B cell (primary cell): ENCODE data around the gene STPG1. TPM values are rescaled to one million over a fixed set of nuclear protein-coding genes. Genes with fewer than 3 reads are reported as not detected.

Source experiments
- ATAC-seq: fragments of 200-7000 bp; cut with Tn5 transposase; one replicate; pipeline ENCODE4 v1.10.0; 2021; ENCODE audit warnings: low read depth, mild to moderate bottlenecking, moderate number of reproducible peaks, moderate library complexity
- CTCF ChIA-PET: fragments of 350-600 bp; sonication (Branson Sonifier 250); formaldehyde crosslinking; loops from one replicate; lab custom pipeline; 2021; ENCODE audit warnings: antibody characterized with exemption, inconsistent platforms; lab: Charles Lee
- POLR2A ChIA-PET: fragments of 350-600 bp; sonication (Branson Sonifier 250); formaldehyde crosslinking; loops from one replicate; lab custom pipeline; 2021; ENCODE audit warnings: antibody characterized with exemption; lab: Charles Lee
- DNase-seq: peaks from one replicate; pipeline ENCODE4 v3.0.0; 2013
- H2AFZ ChIP-seq: 2 replicates; pipeline ENCODE4 v1.6.1; 2012; ENCODE audit warnings: mild to moderate bottlenecking, low read depth, low read length; ENCODE audit not compliant: insufficient read depth, poor library complexity, severe bottlenecking
- H3K27ac ChIP-seq, 2 donors: 1 replicate in 1 of 2; 2 replicates in 1 of 2; pipeline ENCODE4 v1.5.1; 2012 to 2013; ENCODE audit warnings: low read length in 2 of 2, mild to moderate bottlenecking in 2 of 2, moderate library complexity in 1 of 2
- H3K27me3 ChIP-seq, 4 experiments: fragments of 200-600 bp in 1 of 4; sonication (generic) in 1 of 4; replicated peaks in 1 of 4; 1 replicate in 2 of 4; 2 replicates in 2 of 4; pipeline versions ENCODE4 v1.6.1 to v1.7.0; 2013 to 2016; ENCODE audit warnings: low read length in 3 of 4, mild to moderate bottlenecking in 2 of 4, mixed read lengths in 1 of 4, moderate library complexity in 1 of 4; ENCODE audit not compliant: insufficient read depth in 4 of 4, control insufficient read depth in 3 of 4; ENCODE audit errors: control extremely low read depth in 1 of 4
- H3K36me3 ChIP-seq, 2 experiments: replicated peaks in 1 of 2; 1 replicate in 1 of 2; 2 replicates in 1 of 2; pipeline versions ENCODE4 v1.6.1 to v1.7.1; 2013; ENCODE audit warnings: low read length in 1 of 2; ENCODE audit not compliant: insufficient read depth in 2 of 2, control insufficient read depth in 1 of 2; ENCODE audit errors: control extremely low read depth in 1 of 2, extremely low read depth in 1 of 2
- H3K4me1 ChIP-seq, 2 donors: fragments of 200-600 bp in 1 of 2; sonication (generic) in 1 of 2; 1 replicate in 1 of 2; 2 replicates in 1 of 2; pipeline versions ENCODE4 v1.5.1 to v1.6.1; 2013 to 2017; ENCODE audit warnings: low read length in 2 of 2; ENCODE audit not compliant: control insufficient read depth in 2 of 2, insufficient read depth in 2 of 2
- H3K4me2 ChIP-seq: replicated peaks from 2 replicates; pipeline ENCODE3; 2012; ENCODE audit warnings: mild to moderate bottlenecking, low read depth, low read length; ENCODE audit not compliant: poor library complexity, severe bottlenecking
- H3K4me3 ChIP-seq, 5 experiments: fragments of 200-600 bp in 1 of 5; sonication (generic) in 1 of 5; 1 replicate in 3 of 5; 2 replicates in 2 of 5; pipeline versions ENCODE4 v1.5.1 to v1.7.0; 2011 to 2016; ENCODE audit warnings: low read length in 4 of 5, mild to moderate bottlenecking in 4 of 5, low read depth in 2 of 5, control low read depth in 1 of 5, moderate library complexity in 1 of 5; ENCODE audit not compliant: insufficient read depth in 1 of 5; ENCODE audit errors: control extremely low read depth in 1 of 5, extremely low read depth in 1 of 5
- H3K79me2 ChIP-seq: fragments of 200-600 bp; sonication (generic); one replicate; pipeline ENCODE4 v1.6.0; 2016; ENCODE audit warnings: low read length; ENCODE audit not compliant: control insufficient read depth, insufficient read depth
- H3K9ac ChIP-seq: fragments of 200-600 bp; sonication (generic); 2 replicates; pipeline ENCODE4 v1.6.1; 2017; ENCODE audit warnings: mild to moderate bottlenecking, low read length, moderate library complexity
- H3K9me3 ChIP-seq, 3 donors: one replicate each; pipeline versions ENCODE4 v1.6.1 to v1.7.1; 2013; ENCODE audit warnings: low read length in 2 of 3; ENCODE audit not compliant: control insufficient read depth in 2 of 3, insufficient read depth in 1 of 3; ENCODE audit errors: control extremely low read depth in 1 of 3
- H4K20me1 ChIP-seq: 2 replicates; pipeline ENCODE4 v1.6.0; 2012; ENCODE audit warnings: mild to moderate bottlenecking, low read length; ENCODE audit not compliant: insufficient read depth, control insufficient read depth, poor library complexity, severe bottlenecking
- H3K27ac Mint-ChIP-seq: one replicate; pipeline ENCODE4 v1.8.0; 2021; ENCODE audit warnings: mixed read lengths
- H3K27me3 Mint-ChIP-seq: one replicate; pipeline ENCODE4 v1.8.0; 2021; ENCODE audit warnings: mixed read lengths
- H3K4me1 Mint-ChIP-seq: one replicate; pipeline ENCODE4 v1.8.0; 2021; ENCODE audit warnings: mixed read lengths
- H3K4me3 Mint-ChIP-seq: one replicate; pipeline ENCODE4 v1.8.0; 2021; ENCODE audit warnings: mixed read lengths
- H3K9me3 Mint-ChIP-seq: one replicate; pipeline ENCODE4 v1.8.0; 2022; ENCODE audit warnings: mixed read lengths; ENCODE audit not compliant: insufficient read depth
- EZH2 ChIP-seq: IDR thresholded peaks from 2 replicates; pipeline ENCODE4 v1.6.1; 2012; ENCODE audit warnings: borderline replicate concordance, low read depth, mild to moderate bottlenecking, moderate library complexity, low read length; ENCODE audit not compliant: insufficient read depth, poor library complexity, severe bottlenecking
- WGBS: methylation state at CpG from one replicate; pipeline ENCODE4 v1.1.5; 2013; ENCODE audit warnings: missing lambda C conversion rate; ENCODE audit not compliant: insufficient coverage; 5-methylcytosine and 5-hydroxymethylcytosine counted together
- intact Hi-C: fragments of 100-400 bp; cut with micrococcal nuclease; formaldehyde crosslinking; loops from one replicate; pipeline ENCODE4 v1.10.0; 2022
- polyA plus RNA-seq: library from polyadenylated mRNA; depleted of rRNA; stranded (reverse); fragments of >200 nt; gene quantifications from 2 replicates; pipeline ENCODE4 v1.2.3, GENCODE V29; 2012
- total RNA-seq, 2 donors: library from RNA; stranded (reverse); fragments of 120-200 nt in 1 of 2; gene quantifications; 1 replicate in 1 of 2; 2 replicates in 1 of 2; pipeline versions ENCODE4 v1.2.3 to v1.2.4, GENCODE V29; 2013 to 2022
- TF ChIP-seq, protein P1 (sequence below): fragments of 200-600 bp; IDR thresholded peaks from one replicate; pipeline ENCODE4 v1.8.0; 2022; ENCODE audit warnings: antibody characterized with exemption, mild to moderate bottlenecking

The STPG1 gene
- total and polyA plus RNA-seq, 2 donors (not counting 1 experiment from before 2014, with no cell fraction given), result 4.6 to 6.1 TPM

DNA sequence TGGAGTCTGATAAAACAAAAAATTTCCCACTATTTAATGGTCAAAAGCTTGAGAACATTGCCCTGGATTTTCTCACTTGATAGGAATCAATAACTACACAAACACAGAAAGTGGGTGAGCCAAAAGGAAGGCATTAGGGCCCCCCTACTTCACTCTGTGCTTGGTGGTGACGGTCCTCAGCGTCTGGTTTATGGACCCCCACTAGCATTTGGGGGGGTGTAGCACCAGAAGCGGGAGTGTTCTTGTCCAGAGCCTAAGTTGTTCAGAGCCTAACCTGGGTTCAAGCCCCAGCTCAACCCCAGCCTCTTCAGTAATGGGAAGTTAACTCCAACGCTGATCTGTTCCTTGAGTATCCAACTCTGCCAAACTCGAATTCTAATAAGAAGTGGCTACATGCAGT, 33.1 kb downstream of the STPG1 start:
- H3K4me1 Mint-ChIP-seq, result peaks cover 19% of the 10 kb centered on the region
- Histone ChIP-seq H3K4me1 (peaks cover 12 to 19% of the 10 kb centered on the region in 2 donors), H3K36me3 (peaks cover 3 to 10% of the 10 kb centered on the region in 2 experiments), H3K4me2 (no peak overlapping the region), H3K27me3 (no peaks in the 10 kb centered on the region), H3K79me2 (no peaks in the 10 kb centered on the region), H4K20me1 (no peaks in the 10 kb centered on the region), H2AFZ (no peak overlapping the region), H3K9me3 (no peaks in the 10 kb centered on the region), H3K4me3 (no peak overlapping the region), H3K27ac (no peak overlapping the region), H3K9ac (no peak overlapping the region)
- no peak overlapping the region for H3K4me3 Mint-ChIP-seq
- H3K27ac Mint-ChIP-seq, result no peak overlapping the region
- WGBS, result no CpG with 5 or more reads among the region's 5 CpGs
- H3K9me3 Mint-ChIP-seq, result no peaks in the 10 kb centered on the region
- H3K27me3 Mint-ChIP-seq, result no peaks in the 10 kb centered on the region
- TF ChIP-seq EZH2, result no peak
- TF ChIP-seq, protein P1, sequence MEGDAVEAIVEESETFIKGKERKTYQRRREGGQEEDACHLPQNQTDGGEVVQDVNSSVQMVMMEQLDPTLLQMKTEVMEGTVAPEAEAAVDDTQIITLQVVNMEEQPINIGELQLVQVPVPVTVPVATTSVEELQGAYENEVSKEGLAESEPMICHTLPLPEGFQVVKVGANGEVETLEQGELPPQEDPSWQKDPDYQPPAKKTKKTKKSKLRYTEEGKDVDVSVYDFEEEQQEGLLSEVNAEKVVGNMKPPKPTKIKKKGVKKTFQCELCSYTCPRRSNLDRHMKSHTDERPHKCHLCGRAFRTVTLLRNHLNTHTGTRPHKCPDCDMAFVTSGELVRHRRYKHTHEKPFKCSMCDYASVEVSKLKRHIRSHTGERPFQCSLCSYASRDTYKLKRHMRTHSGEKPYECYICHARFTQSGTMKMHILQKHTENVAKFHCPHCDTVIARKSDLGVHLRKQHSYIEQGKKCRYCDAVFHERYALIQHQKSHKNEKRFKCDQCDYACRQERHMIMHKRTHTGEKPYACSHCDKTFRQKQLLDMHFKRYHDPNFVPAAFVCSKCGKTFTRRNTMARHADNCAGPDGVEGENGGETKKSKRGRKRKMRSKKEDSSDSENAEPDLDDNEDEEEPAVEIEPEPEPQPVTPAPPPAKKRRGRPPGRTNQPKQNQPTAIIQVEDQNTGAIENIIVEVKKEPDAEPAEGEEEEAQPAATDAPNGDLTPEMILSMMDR, result no peak
- DNase-seq (no peak), ATAC-seq (no peak)
- CTCF ChIA-PET, result interaction anchor here (1.0 to 5.8 kb wide), 5 partner anchors 11 to 309 kb away, joined by 3 to 31 read pairs (median 4); no protein-coding TSS in a partner anchor
- intact Hi-C loops, result no loop called here
- POLR2A ChIA-PET, result no interaction called here

DNA sequence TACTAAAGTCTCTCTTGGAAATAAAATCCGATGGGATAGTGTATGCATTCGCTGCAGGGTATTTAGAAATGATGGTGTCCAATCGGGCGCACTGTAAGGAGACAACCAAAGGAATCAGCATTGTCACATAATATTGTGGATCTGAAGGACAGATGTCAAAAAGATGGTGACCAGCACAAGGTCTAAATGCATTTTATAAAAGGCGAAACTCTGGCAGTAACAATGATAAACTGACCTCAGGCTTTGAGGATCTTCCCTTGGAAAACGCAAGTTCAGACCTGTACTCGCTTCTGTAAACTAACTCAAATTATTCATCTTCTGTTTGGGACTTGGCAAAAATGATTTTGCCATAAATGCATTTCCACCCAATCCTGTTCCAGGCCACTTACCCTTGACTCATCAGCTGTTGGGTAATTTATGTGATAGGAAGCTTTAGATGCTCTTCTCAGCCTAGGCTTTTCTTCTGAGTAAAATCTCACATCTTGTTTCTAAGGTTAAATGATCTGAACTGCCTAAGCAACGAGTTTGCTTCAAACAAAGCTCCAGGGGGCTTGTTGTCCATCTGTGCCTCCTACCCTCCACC, 33.8 kb downstream of the STPG1 start:
- H3K4me2 ChIP-seq, result no peak overlapping the region
- H3K4me1 ChIP-seq, result peaks cover 10 to 12% of the 10 kb centered on the region in 2 donors
- H3K4me3 ChIP-seq, result no peak overlapping the region
- intact Hi-C loops, result loop anchor here (10.0 kb wide), 1 partner anchor 55 kb away; no protein-coding TSS in a partner anchor
- DNase-seq, result no peak
- no peak for ATAC-seq
- H3K9ac ChIP-seq, result no peak overlapping the region
- POLR2A ChIA-PET, result no interaction called here
- Mint-ChIP-seq H3K9me3 (no peaks in the 10 kb centered on the region), H3K27ac (no peak overlapping the region), H3K27me3 (no peaks in the 10 kb centered on the region), H3K4me3 (no peak overlapping the region), H3K4me1 (peaks cover 12% of the 10 kb centered on the region)
- H2AFZ ChIP-seq, result no peak overlapping the region
- no peaks in the 10 kb centered on the region for H4K20me1 ChIP-seq
- no peaks in the 10 kb centered on the region for H3K27me3 ChIP-seq
- H3K27ac ChIP-seq, result no peak overlapping the region
- 93% methylated on average over 6 of the region's 8 CpGs for WGBS
- CTCF ChIA-PET, result interaction anchor here (0.6 to 5.8 kb wide), 4 partner anchors 12 to 308 kb away, joined by 3 to 31 read pairs (median 3); no protein-coding TSS in a partner anchor
- peaks cover 3 to 10% of the 10 kb centered on the region in 2 experiments for H3K36me3 ChIP-seq
- no peaks in the 10 kb centered on the region for H3K79me2 ChIP-seq
- no peaks in the 10 kb centered on the region for H3K9me3 ChIP-seq
- no peak for TF ChIP-seq EZH2
- TF ChIP-seq, protein P1, result no peak
